ENCODE results near the gene ALG14. TPM values are rescaled to one million over a fixed set of nuclear protein-coding genes. Genes with fewer than 3 reads are reported as not detected.

The ALG14 gene
- total RNA-seq, 4 donors from 2014 or later, result 0.53 to 1.3 (median 1.0) TPM

DNA sequence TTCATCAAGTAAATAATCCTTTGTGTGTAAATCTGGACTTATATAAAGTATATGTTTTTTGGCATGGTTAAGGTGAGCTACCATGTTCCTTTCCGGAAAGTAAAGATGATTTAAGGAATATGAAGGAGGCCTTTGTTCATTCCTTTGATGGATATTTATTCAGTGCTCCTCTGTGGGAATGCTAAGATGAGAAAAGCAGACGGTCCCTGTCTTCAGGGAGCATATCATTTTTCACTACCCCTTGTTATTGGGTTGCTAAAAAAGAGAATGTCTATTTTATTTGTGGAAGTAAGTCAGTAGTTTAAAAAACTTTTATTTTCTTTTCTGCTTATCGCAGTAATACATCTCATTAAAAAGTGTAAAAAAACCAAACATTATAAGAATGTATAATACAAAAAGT is 110.8 kb downstream of the ALG14 start:
- no peak overlapping the region for H3K4me3 ChIP-seq

GRCh38 chr1:94961582-94961981 is 111.2 kb downstream of the ALG14 start:
- 81 to 84% methylated on average over 7 of the region's 7 CpGs for WGBS, 2 donors
- intact Hi-C loops (cut with DNase I), result no loop called here

More for the DNA sequence above, 110.8 kb downstream of the ALG14 start:
- Histone ChIP-seq H3K4me1 (peaks cover 0 to 26% (median 10%) of the 10 kb centered on the region in 3 donors), H3K27me3 (no peaks in the 10 kb centered on the region), H3K27ac (peak overlapping the region in 2 of 4 donors; percentile 66 to 72), H3K36me3 (no peaks in the 10 kb centered on the region), H3K9me3 (no peaks in the 10 kb centered on the region)
- TF ChIP-seq POLR2A (IDR thresholded peaks at IDR 0.05), result no peak
- TF ChIP-seq, protein P1, sequence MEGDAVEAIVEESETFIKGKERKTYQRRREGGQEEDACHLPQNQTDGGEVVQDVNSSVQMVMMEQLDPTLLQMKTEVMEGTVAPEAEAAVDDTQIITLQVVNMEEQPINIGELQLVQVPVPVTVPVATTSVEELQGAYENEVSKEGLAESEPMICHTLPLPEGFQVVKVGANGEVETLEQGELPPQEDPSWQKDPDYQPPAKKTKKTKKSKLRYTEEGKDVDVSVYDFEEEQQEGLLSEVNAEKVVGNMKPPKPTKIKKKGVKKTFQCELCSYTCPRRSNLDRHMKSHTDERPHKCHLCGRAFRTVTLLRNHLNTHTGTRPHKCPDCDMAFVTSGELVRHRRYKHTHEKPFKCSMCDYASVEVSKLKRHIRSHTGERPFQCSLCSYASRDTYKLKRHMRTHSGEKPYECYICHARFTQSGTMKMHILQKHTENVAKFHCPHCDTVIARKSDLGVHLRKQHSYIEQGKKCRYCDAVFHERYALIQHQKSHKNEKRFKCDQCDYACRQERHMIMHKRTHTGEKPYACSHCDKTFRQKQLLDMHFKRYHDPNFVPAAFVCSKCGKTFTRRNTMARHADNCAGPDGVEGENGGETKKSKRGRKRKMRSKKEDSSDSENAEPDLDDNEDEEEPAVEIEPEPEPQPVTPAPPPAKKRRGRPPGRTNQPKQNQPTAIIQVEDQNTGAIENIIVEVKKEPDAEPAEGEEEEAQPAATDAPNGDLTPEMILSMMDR (IDR thresholded peaks at IDR 0.05), result no peak
- WGBS, 2 donors, result 56 to 85% methylated on average over 3 of the region's 3 CpGs
- intact Hi-C loops (cut with DNase I), result no loop called here
- DNase-seq, result no peak

GRCh38 chr1:94958081-94958480 is 114.7 kb downstream of the ALG14 start:
- Histone ChIP-seq H3K4me3 (no peak overlapping the region), H3K27me3 (no peaks in the 10 kb centered on the region), H3K9me3 (no peaks in the 10 kb centered on the region), H3K4me1 (peaks cover 7 to 52% (median 26%) of the 10 kb centered on the region in 3 donors), H3K36me3 (no peaks in the 10 kb centered on the region), H3K27ac (no peak overlapping the region)
- WGBS, 2 donors, result 100% methylated on average over 1 of the region's 1 CpG
- no peak for DNase-seq
- intact Hi-C loops (cut with DNase I), result no loop called here
- TF ChIP-seq, protein P1 (IDR thresholded peaks at IDR 0.05), result no peak
- TF ChIP-seq POLR2A (IDR thresholded peaks at IDR 0.05), result no peak

More at GRCh38 chr1:94961582-94961981, 111.2 kb downstream of the ALG14 start:
- Histone ChIP-seq H3K27ac (no peak overlapping the region), H3K4me1 (peaks cover 0 to 27% (median 10%) of the 10 kb centered on the region in 3 donors), H3K36me3 (no peaks in the 10 kb centered on the region), H3K4me3 (no peak overlapping the region), H3K27me3 (no peaks in the 10 kb centered on the region), H3K9me3 (no peaks in the 10 kb centered on the region)
- TF ChIP-seq, protein P1 (IDR thresholded peaks at IDR 0.05), result no peak
- TF ChIP-seq POLR2A (IDR thresholded peaks at IDR 0.05), result no peak
- DNase-seq, result no peak

GRCh38 chr1:94955767-94956632 is 116.8 kb downstream of the ALG14 start:
- intact Hi-C loops (cut with DNase I), result no loop called here
- no peak for DNase-seq
- H3K4me3 ChIP-seq, result no peak overlapping the region
- TF ChIP-seq POLR2A (IDR thresholded peaks at IDR 0.05), result no peak
- TF ChIP-seq, protein P1 (IDR thresholded peaks at IDR 0.05), result no peak
- no peaks in the 10 kb centered on the region for H3K9me3 ChIP-seq
- H3K36me3 ChIP-seq, result no peaks in the 10 kb centered on the region
- H3K27me3 ChIP-seq, result no peaks in the 10 kb centered on the region
- WGBS, 2 donors, result 49 to 53% methylated on average over 6 of the region's 6 CpGs
- peak overlapping the region; percentile 35 to 58 (median 45) for H3K27ac ChIP-seq
- H3K4me1 ChIP-seq, result peaks cover 7 to 47% (median 24%) of the 10 kb centered on the region in 3 donors

Data from esophagus squamous epithelium (tissue), 5 donors.